Esophagus muscularis mucosa (tissue), 3 donors: ENCODE measurements around the gene RARRES1.

ENCODE experiments used
- CTCF ChIP-seq, 3 experiments: fragments of 200-600 bp in 2 of 3; fragments of 450-650 bp in 1 of 3; sonication (generic) in 2 of 3; IDR thresholded peaks; one replicate each; pipeline ENCODE4 v1.5.1; 2017 to 2019; ENCODE audit warnings: antibody characterized with exemption in 3 of 3, mild to moderate bottlenecking in 2 of 3, moderate library complexity in 1 of 3
- POLR2A ChIP-seq: fragments of 450-650 bp; IDR thresholded peaks from one replicate; pipeline ENCODE4 v1.6.1; 2017; ENCODE audit warnings: antibody characterized with exemption, moderate library complexity, mild to moderate bottlenecking, low read depth
- POLR2AphosphoS5 ChIP-seq, 2 donors: sonication (generic); formaldehyde crosslinking; IDR thresholded peaks; one replicate each; pipeline ENCODE4 v1.6.1; 2017; ENCODE audit warnings: antibody characterized with exemption in 2 of 2

GRCh38 chr3:158666416-158666815, 65.8 kb downstream of the RARRES1 start:
- no peak for TF ChIP-seq CTCF (IDR thresholded peaks at IDR 0.05)
- TF ChIP-seq POLR2A: no peak
- no peak for TF ChIP-seq POLR2AphosphoS5 (IDR thresholded peaks at IDR 0.05)
